ENCODE results near the gene PM20D1.
"Not testable (repeated sequence)": the region's sequence is repeated elsewhere in the genome, so short reads cannot be mapped to it uniquely, and the experiment has no call there.

PM20D1 gene

DNA sequence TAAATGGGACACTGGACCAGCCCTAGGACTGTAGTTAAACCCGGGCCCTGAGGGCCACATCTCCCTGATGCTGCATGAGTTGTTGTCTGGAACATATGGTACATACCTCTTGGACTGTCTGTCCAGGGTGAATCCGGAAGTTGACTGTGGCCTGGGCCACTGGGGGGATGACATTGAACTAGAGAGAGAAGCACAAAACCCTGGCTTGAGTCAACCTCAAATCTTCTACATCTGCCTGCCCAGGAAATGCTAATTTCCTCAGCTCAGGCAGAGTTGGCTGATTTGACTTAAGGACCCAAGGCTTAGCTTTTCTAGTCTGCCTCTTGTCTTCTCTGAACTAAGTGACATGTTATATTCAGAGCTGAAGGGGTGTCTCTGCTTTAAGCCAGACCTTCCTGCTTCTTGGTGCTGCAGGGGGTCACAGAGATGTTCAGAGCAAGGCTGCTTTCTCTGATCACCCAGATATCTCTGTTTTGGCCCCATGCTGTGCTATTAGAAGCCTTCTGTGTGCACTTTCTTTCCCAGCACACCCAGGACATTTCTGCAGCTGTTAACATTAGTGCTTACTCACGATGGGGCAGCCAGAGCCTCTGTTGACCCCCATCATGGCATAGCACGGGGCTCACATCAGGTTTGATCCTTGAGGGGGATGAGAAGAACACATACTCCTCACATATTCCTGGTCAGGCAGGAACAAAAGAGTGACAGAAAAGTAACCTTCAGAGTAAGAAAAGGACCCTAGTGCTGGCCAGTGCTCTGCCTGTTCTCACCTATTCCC, 9.6 kb downstream of the PM20D1 start:
- Histone ChIP-seq H3K4me1 (ENCODE audit: control insufficient read depth, insufficient read depth, low read length) (0 out of 2 replicates have a peak, but pooled peaks cover 2% of the 10 kb centered on the region), H3K4me3 (ENCODE audit: low read length) (no peak overlapping the region), H3K27ac (ENCODE audit: low read length) (no peak overlapping the region), H3K9me3 (ENCODE audit: control insufficient read depth, insufficient read depth, low read length) (no peaks in the 10 kb centered on the region), H3K27me3 (ENCODE audit: control insufficient read depth, insufficient read depth, low read length) (no peaks in the 10 kb centered on the region), H3K36me3 (ENCODE audit: control insufficient read depth, insufficient read depth, low read length) (no peaks in the 10 kb centered on the region)
- no CpG with 5 or more reads among the region's 4 CpGs for WGBS (ENCODE audit: insufficient coverage, insufficient read length)
- DNase-seq (ENCODE audit: low read depth, low spot score), result no peak

DNA sequence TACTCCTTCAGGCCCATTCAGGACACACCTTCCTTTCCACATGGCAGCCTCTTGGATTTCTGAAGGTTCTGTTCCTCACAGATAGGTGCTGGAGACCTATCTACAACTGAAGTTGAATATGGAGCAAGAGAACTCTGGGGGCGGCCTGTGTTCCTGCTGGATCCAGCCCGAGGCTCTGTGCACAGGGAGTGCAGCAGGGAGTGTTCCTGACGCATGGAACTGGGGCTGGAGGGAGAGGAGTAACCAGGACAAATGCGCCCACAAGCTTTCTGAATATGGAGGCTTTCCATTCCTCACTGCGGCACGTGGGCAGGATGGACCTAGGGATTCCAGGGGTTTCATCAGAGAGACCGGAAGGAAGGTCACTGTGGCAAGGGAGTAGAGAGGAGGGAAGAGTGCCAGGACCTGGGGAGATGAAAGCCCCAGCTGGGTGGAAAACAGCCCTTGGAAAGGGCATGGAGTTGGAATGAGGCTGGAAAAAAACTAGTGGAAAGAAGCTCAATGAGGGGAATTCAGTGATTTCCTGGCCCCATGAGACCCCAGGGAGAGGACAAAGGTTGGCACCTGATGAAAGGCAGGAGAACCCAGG, 12.5 kb downstream of the PM20D1 start:
- Histone ChIP-seq H3K27ac (ENCODE audit: low read length) (no peak overlapping the region), H3K9me3 (ENCODE audit: control insufficient read depth, insufficient read depth, low read length) (no peaks in the 10 kb centered on the region), H3K4me1 (ENCODE audit: control insufficient read depth, insufficient read depth, low read length) (0 out of 2 replicates have a peak, but pooled peaks cover 2% of the 10 kb centered on the region), H3K4me3 (ENCODE audit: low read length) (no peak overlapping the region), H3K36me3 (ENCODE audit: control insufficient read depth, insufficient read depth, low read length) (no peaks in the 10 kb centered on the region), H3K27me3 (ENCODE audit: control insufficient read depth, insufficient read depth, low read length) (no peaks in the 10 kb centered on the region)
- WGBS (ENCODE audit: insufficient coverage, insufficient read length), result no CpG with 5 or more reads among the region's 7 CpGs
- no peak for DNase-seq (ENCODE audit: low read depth, low spot score)

DNA sequence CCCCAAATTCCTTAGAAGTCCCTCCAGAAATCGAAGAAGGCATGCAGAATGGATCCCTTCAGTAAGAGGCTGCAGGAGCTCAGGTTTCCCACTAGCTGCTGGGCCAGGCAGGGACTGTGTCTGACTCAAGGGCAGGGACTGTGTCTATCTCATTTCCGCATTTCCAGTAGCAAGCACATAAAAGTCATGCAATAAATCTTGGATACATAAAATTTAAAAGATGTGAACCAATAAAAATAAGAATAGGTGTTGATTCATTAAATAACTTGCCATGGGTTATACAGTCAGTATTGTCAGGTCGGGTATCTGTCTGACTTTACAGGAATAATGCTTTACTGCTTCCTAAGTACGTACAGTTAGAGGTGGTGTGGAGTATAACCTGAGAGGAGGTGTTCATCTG, 15.2 kb downstream of the PM20D1 start:
- WGBS (ENCODE audit: insufficient coverage, insufficient read length), result no CpG with 5 or more reads among the region's 4 CpGs
- Histone ChIP-seq H3K27ac (ENCODE audit: low read length) (no peak overlapping the region), H3K27me3 (ENCODE audit: control insufficient read depth, insufficient read depth, low read length) (no peaks in the 10 kb centered on the region), H3K4me1 (ENCODE audit: control insufficient read depth, insufficient read depth, low read length) (no peaks in the 10 kb centered on the region), H3K4me3 (ENCODE audit: low read length) (no peak overlapping the region), H3K36me3 (ENCODE audit: control insufficient read depth, insufficient read depth, low read length) (no peaks in the 10 kb centered on the region), H3K9me3 (ENCODE audit: control insufficient read depth, insufficient read depth, low read length) (no peaks in the 10 kb centered on the region)
- no peak for DNase-seq (ENCODE audit: low read depth, low spot score)

DNA sequence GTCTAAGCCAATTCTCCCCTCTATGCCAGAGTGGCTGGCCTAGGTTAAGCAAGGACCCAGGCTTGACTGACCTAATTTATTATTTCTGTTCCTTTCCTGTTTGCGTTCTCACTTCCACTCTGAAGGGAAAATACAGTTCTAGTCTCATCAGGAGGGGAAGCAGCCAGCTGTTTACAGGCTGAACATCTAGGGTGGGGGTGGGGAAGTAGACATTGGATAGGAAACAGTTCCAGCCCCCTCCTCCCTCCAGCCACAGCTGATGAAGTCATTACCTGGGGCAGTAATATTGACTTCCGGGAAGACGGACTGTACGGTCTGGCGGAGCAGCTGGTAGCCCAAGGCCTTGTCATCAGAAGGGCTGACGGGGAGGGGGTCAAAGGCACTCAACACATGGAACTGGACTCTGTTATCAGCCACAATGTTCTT, 17.6 kb downstream of the PM20D1 start:
- H3K9me3 ChIP-seq (ENCODE audit: control insufficient read depth, insufficient read depth, low read length), result no peaks in the 10 kb centered on the region
- H3K27ac ChIP-seq (ENCODE audit: low read length), result no peak overlapping the region
- no CpG with 5 or more reads among the region's 6 CpGs for WGBS (ENCODE audit: insufficient coverage, insufficient read length)
- no peaks in the 10 kb centered on the region for H3K27me3 ChIP-seq (ENCODE audit: control insufficient read depth, insufficient read depth, low read length)
- H3K36me3 ChIP-seq (ENCODE audit: control insufficient read depth, insufficient read depth, low read length), result no peaks in the 10 kb centered on the region
- H3K4me3 ChIP-seq (ENCODE audit: low read length), result no peak overlapping the region
- DNase-seq (ENCODE audit: low read depth, low spot score), result no peak
- peaks cover 4% of the 10 kb centered on the region for H3K4me1 ChIP-seq (ENCODE audit: control insufficient read depth, insufficient read depth, low read length)

DNA sequence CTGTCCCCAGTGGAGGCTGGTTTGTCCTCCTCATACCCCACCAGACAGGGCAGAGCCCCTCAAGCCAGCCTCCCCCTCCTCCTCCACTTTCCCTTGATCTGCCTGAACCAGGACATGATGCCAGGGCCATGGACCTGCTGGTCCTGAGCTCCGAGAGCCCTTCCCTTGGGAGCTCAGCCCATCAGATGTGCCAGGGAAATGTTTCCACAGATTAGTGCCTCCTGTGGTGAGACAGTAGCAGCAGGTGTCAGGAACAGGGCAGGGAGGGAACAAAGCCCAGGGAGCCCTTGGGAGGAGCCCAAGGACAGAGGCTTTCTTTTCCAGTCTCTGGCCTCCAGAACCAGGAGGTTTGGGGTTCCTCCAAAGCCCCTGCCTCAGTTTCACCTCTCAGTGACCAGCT, 22.3 kb downstream of the PM20D1 start:
- Histone ChIP-seq H3K27me3 (ENCODE audit: control insufficient read depth, insufficient read depth, low read length) (no peaks in the 10 kb centered on the region), H3K4me1 (ENCODE audit: control insufficient read depth, insufficient read depth, low read length) (peaks cover 4% of the 10 kb centered on the region), H3K9me3 (ENCODE audit: control insufficient read depth, insufficient read depth, low read length) (no peaks in the 10 kb centered on the region), H3K36me3 (ENCODE audit: control insufficient read depth, insufficient read depth, low read length) (no peaks in the 10 kb centered on the region), H3K4me3 (ENCODE audit: low read length) (no peak overlapping the region), H3K27ac (ENCODE audit: low read length) (no peak overlapping the region)
- DNase-seq (ENCODE audit: low read depth, low spot score), result no peak
- WGBS (ENCODE audit: insufficient coverage, insufficient read length), result no CpG with 5 or more reads among the region's 1 CpG

DNA sequence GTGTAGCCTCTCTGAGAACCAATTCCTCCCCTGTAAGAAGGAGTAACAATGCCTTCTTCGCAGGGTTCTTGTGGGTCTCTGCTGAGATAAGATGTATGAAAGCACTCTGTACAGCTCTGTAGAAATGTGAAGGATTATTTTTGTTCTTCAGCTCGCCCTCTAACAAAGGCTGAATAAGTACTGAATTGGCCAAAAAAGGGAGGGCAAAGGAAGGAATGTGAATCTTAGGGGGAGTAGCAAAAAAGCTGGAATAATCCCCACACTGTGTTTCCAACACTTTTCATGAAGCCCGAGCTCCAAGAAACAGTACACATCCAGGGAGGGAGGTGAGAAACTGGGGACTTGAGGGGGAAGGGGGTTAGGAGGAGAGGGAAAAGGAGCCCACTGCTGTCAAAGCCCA, 22.9 kb downstream of the PM20D1 start:
- Histone ChIP-seq H3K27ac (ENCODE audit: low read length) (no peak overlapping the region), H3K4me3 (ENCODE audit: low read length) (no peak overlapping the region), H3K9me3 (ENCODE audit: control insufficient read depth, insufficient read depth, low read length) (no peaks in the 10 kb centered on the region), H3K4me1 (ENCODE audit: control insufficient read depth, insufficient read depth, low read length) (peaks cover 4% of the 10 kb centered on the region), H3K27me3 (ENCODE audit: control insufficient read depth, insufficient read depth, low read length) (no peaks in the 10 kb centered on the region), H3K36me3 (ENCODE audit: control insufficient read depth, insufficient read depth, low read length) (no peaks in the 10 kb centered on the region)
- no peak for DNase-seq (ENCODE audit: low read depth, low spot score)
- no CpG with 5 or more reads among the region's 3 CpGs for WGBS (ENCODE audit: insufficient coverage, insufficient read length)

DNA sequence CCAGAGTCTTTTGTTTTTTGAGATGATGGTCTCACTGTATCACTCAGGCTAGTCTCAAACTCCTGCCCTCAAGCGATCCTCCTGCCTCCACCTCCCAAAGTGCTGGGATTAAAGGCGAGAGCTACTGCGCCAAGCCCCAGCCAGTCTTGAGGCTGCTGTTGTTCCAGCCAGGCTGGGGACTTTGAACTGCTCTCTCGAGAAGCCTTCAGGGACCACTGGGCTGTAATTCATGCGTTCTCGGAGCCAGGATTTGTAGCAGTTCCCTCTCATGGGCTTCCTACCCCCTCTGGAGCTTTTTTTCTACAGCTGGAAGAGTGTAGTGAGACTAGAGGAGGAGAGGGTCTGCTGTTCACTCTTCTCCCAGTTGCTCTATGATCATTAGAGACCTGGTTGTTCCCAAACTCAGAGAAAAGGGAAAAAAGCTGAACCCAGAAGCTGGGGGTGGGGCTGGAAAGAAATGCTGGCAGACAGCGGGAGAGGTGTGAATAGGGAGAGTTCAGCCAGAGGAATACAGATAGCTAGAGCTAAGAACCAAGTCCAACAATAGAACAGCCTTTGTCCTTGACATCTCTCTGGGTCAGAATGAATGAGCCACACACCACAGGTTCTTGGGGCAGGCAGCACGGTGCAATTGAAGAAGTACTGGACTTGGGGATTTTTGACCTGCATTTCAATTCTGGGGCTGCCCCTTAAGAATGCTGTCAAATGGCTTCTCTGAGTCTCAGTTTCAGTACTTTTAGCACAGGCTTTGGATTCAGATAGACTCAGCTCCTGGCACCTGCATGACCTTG, 23.7 kb downstream of the PM20D1 start:
- H3K4me1 ChIP-seq (ENCODE audit: control insufficient read depth, insufficient read depth, low read length), result peaks cover 4% of the 10 kb centered on the region
- no peaks in the 10 kb centered on the region for H3K27me3 ChIP-seq (ENCODE audit: control insufficient read depth, insufficient read depth, low read length)
- H3K9me3 ChIP-seq (ENCODE audit: control insufficient read depth, insufficient read depth, low read length), result no peaks in the 10 kb centered on the region
- no peaks in the 10 kb centered on the region for H3K36me3 ChIP-seq (ENCODE audit: control insufficient read depth, insufficient read depth, low read length)
- no peak overlapping the region for H3K27ac ChIP-seq (ENCODE audit: low read length)
- H3K4me3 ChIP-seq (ENCODE audit: low read length), result no peak overlapping the region
- WGBS (ENCODE audit: insufficient coverage, insufficient read length), result no CpG with 5 or more reads among the region's 8 CpGs
- DNase-seq (ENCODE audit: low read depth, low spot score), result no peak

DNA sequence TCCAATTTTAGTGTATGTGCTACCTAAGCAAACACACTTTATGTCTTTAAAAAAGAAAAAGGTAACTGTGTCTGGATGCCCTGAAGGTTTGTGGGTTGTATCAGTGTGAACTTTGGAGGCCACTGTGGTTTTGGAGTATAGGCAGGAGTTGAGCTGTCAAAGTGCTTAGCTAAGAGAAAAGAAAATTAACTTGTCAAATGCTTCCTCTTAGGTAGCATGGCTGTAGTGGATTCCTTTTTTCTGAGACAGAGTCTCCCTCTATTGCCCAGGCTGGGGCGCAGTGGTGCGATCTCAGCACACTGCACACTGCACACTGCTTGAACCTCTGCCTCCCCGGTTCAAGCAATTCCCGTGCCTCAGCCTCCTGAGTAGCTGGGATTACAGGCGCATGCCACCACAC, 25.8 kb downstream of the PM20D1 start:
- WGBS (ENCODE audit: insufficient coverage, insufficient read length), result no CpG with 5 or more reads among the region's 5 CpGs
- DNase-seq (ENCODE audit: low read depth, low spot score), result no peak
- no peak overlapping the region for H3K27ac ChIP-seq (ENCODE audit: low read length)
- peaks cover 4% of the 10 kb centered on the region for H3K4me1 ChIP-seq (ENCODE audit: control insufficient read depth, insufficient read depth, low read length)
- H3K4me3 ChIP-seq (ENCODE audit: low read length), result no peak overlapping the region
- no peaks in the 10 kb centered on the region for H3K9me3 ChIP-seq (ENCODE audit: control insufficient read depth, insufficient read depth, low read length)
- H3K36me3 ChIP-seq (ENCODE audit: control insufficient read depth, insufficient read depth, low read length), result no peaks in the 10 kb centered on the region
- H3K27me3 ChIP-seq (ENCODE audit: control insufficient read depth, insufficient read depth, low read length), result no peaks in the 10 kb centered on the region

DNA sequence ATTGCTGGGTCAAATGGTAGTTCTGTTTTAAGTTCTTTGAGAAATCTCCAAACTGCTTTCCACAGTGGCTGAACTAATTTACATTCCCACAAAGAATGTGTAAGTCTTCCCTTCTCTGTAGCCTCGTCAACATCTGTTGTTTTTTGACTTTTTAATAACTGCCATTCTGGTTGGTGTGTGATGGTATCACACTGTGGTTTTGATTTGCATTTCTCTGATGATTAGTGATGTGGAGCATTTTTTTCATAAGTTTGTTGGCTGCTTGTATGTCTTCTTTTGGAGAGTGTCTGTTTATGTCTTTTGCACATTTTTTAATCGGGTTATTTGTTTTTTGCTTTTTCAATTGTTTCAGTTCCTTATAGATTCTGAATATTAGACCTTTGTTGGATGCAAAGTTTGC, 26.7 kb downstream of the PM20D1 start:
- not testable (repeated sequence) for H3K9me3 ChIP-seq (ENCODE audit: control insufficient read depth, insufficient read depth, low read length); H3K27ac ChIP-seq (ENCODE audit: low read length); H3K27me3 ChIP-seq (ENCODE audit: control insufficient read depth, insufficient read depth, low read length); H3K4me3 ChIP-seq (ENCODE audit: low read length); H3K4me1 ChIP-seq (ENCODE audit: control insufficient read depth, insufficient read depth, low read length); H3K36me3 ChIP-seq (ENCODE audit: control insufficient read depth, insufficient read depth, low read length); DNase-seq (ENCODE audit: low read depth, low spot score)
- WGBS (ENCODE audit: insufficient coverage, insufficient read length), result no CpG with 5 or more reads among the region's 2 CpGs

DNA sequence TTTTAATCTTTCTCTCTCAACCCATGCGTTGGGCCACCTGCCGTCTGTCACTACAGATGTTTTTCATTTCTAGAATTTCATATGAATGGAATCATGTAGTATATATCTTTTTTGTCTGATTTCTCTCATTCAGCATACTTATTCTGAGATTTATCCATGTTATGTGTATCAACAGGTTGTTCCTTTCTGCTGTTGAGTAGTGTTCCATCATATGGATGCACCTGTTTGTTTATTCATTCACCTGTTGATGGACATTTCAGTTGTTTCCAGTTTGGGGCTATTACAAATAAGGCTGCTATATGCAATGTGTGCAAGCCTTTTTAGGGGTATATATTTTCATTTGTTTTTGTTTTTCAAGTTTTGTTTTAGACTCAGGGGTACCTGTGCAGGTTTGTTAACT, 27.5 kb downstream of the PM20D1 start:
- Histone ChIP-seq H3K9me3 (ENCODE audit: control insufficient read depth, insufficient read depth, low read length) (no peaks in the 10 kb centered on the region), H3K4me3 (ENCODE audit: low read length) (no peak overlapping the region), H3K4me1 (ENCODE audit: control insufficient read depth, insufficient read depth, low read length) (no peaks in the 10 kb centered on the region; the same call in 1 of the 2 replicates), H3K27me3 (ENCODE audit: control insufficient read depth, insufficient read depth, low read length) (no peaks in the 10 kb centered on the region), H3K27ac (ENCODE audit: low read length) (no peak overlapping the region), H3K36me3 (ENCODE audit: control insufficient read depth, insufficient read depth, low read length) (no peaks in the 10 kb centered on the region)
- WGBS (ENCODE audit: insufficient coverage, insufficient read length), result no CpG with 5 or more reads among the region's 2 CpGs
- no peak for DNase-seq (ENCODE audit: low read depth, low spot score)

All from iPS DF 6.9 (cell line).